Central memory CD4-positive, alpha-beta T cell (primary cell): ENCODE results near the gene MEAK7.

ENCODE experiments used
- DNase-seq: peaks from one replicate; pipeline ENCODE4 v3.0.0; 2022

MEAK7 gene

GRCh38 chr16:84486126-84486525, 18.3 kb downstream of the MEAK7 start:
- no peak for DNase-seq

GRCh38 chr16:84485255-84486010, 19.0 kb downstream of the MEAK7 start:
- no peak for DNase-seq

- DNase-seq: no peak
These were observed 19.7 kb downstream of the MEAK7 start for GRCh38 chr16:84484579-84485254.

GRCh38 chr16:84483882-84484565, 20.4 kb downstream of the MEAK7 start:
- DNase-seq: no peak

- DNase-seq: no peak
These were observed 21.2 kb downstream of the MEAK7 start for GRCh38 chr16:84482951-84483881.

GRCh38 chr16:84482001-84482891, 22.2 kb downstream of the MEAK7 start:
- DNase-seq: no peak

GRCh38 chr16:84481051-84481735, 23.3 kb downstream of the MEAK7 start:
- no peak for DNase-seq

GRCh38 chr16:84479716-84480450, 24.6 kb downstream of the MEAK7 start:
- no peak for DNase-seq

- DNase-seq: no peak
These were observed 26.1 kb downstream of the MEAK7 start for GRCh38 chr16:84478172-84478947.

- DNase-seq: no peak
These were observed 26.8 kb downstream of the MEAK7 start for GRCh38 chr16:84477661-84478060.

GRCh38 chr16:84476401-84476800, 28.1 kb downstream of the MEAK7 start:
- DNase-seq: no peak

- DNase-seq: no peak
These were observed 28.7 kb downstream of the MEAK7 start for GRCh38 chr16:84475643-84476240.

- DNase-seq: no peak
These were observed 32.5 kb downstream of the MEAK7 start for GRCh38 chr16:84471966-84472365.

- DNase-seq: no peak
These were observed 33.1 kb downstream of the MEAK7 start for GRCh38 chr16:84471316-84471715.

GRCh38 chr16:84467709-84468108, 36.8 kb downstream of the MEAK7 start:
- no peak for DNase-seq

GRCh38 chr16:84467256-84467655, 37.2 kb downstream of the MEAK7 start:
- DNase-seq: no peak

GRCh38 chr16:84466692-84467091, 37.8 kb downstream of the MEAK7 start:
- no peak for DNase-seq

GRCh38 chr16:84465154-84465553, 39.3 kb downstream of the MEAK7 start:
- DNase-seq: no peak

- DNase-seq: no peak
These were observed 40.3 kb downstream of the MEAK7 start for GRCh38 chr16:84464116-84464515.
